Measurements from ENCODE around the gene SLC26A6. TPM values are rescaled to one million over a fixed set of nuclear protein-coding genes. Genes with fewer than 3 reads are reported as not detected.

Gene SLC26A6
- total RNA-seq, 4 donors from 2014 or later, result 13.8 to 26.4 (median 15.9) TPM

DNA sequence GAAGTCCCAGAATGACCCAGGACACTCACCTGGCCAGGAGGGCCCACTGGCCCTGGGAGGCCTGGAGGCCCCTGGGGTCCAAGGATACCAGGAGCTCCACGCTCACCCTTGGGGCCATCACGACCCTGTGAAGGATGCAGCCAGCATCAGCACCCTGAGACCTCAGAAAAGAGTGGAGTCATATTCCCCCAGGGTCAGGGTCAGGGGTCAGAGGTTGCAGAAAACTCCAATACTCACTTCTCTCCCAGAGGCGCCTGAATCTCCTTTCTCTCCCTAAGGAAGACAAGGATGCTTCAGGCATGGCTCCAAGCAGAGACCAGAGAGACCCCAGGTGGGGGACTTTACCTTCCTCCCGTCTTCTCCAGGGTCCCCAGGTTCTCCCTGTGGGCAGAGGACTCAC lies 58.6 kb downstream of the SLC26A6 start:
- Histone ChIP-seq H3K36me3 (peaks cover 0 to 46% (median 0%) of the 10 kb centered on the region in 3 donors), H3K27ac (no peak overlapping the region), H3K9me3 (no peaks in the 10 kb centered on the region), H3K4me1 (no peaks in the 10 kb centered on the region), H3K4me3 (no peak overlapping the region), H3K27me3 (no peaks in the 10 kb centered on the region)
- 78 to 88% methylated on average over 2 to 4 of the region's 4 CpGs for WGBS, 2 donors
- TF ChIP-seq EP300 (IDR thresholded peaks at IDR 0.05) (no peak), POLR2A (IDR thresholded peaks at IDR 0.05) (no peak)
- TF ChIP-seq, protein P1, sequence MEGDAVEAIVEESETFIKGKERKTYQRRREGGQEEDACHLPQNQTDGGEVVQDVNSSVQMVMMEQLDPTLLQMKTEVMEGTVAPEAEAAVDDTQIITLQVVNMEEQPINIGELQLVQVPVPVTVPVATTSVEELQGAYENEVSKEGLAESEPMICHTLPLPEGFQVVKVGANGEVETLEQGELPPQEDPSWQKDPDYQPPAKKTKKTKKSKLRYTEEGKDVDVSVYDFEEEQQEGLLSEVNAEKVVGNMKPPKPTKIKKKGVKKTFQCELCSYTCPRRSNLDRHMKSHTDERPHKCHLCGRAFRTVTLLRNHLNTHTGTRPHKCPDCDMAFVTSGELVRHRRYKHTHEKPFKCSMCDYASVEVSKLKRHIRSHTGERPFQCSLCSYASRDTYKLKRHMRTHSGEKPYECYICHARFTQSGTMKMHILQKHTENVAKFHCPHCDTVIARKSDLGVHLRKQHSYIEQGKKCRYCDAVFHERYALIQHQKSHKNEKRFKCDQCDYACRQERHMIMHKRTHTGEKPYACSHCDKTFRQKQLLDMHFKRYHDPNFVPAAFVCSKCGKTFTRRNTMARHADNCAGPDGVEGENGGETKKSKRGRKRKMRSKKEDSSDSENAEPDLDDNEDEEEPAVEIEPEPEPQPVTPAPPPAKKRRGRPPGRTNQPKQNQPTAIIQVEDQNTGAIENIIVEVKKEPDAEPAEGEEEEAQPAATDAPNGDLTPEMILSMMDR (IDR thresholded peaks at IDR 0.05), result no peak
- DNase-seq (ENCODE audit: low spot score in 2 of 2), result no peak

Small RNA genes lying within 50 kb of the gene (small RNA-seq; reads per million reads assigned to genes)
- gene AC141002.1, result not detected

Other genes starting within 250 kb of the SLC26A6 start
- 100 to 1,000 TPM; 216 to 379 (median 339) TPM for gene PLXNB1, start 205.4 kb downstream of the SLC26A6 start, total RNA-seq
- 10 to 100 TPM; 23.4 to 33.3 (median 29.2) TPM for gene CCDC51, start 195.3 kb downstream of the SLC26A6 start, total RNA-seq
- 100 to 1,000 TPM; 212 to 380 (median 291) TPM for gene TMA7, start 195.2 kb downstream of the SLC26A6 start, total RNA-seq
- 10 to 100 TPM in 2 of 4 donors, 1 to 10 TPM in 2; 7.5 to 10.5 (median 9.3) TPM for gene ATRIP, start 188.7 kb downstream of the SLC26A6 start, total RNA-seq
- gene SHISA5, start 131.3 kb downstream of the SLC26A6 start, total RNA-seq, result 100 to 1,000 TPM in 2 of 4 donors, 10 to 100 TPM in 2; 78.4 to 145 (median 93.9) TPM
- 1 to 10 TPM; 2.2 to 9.0 (median 7.6) TPM for gene PFKFB4, start 78.7 kb downstream of the SLC26A6 start, total RNA-seq
- 1 to 10 TPM in 1 of 4 donors, not detected in 3; 1.5 TPM for gene UCN2, start 71.7 kb downstream of the SLC26A6 start, total RNA-seq
- 10 to 100 TPM in 3 of 4 donors, 1 to 10 TPM in 1; 3.1 to 15.7 (median 15.0) TPM for gene COL7A1, start 40.1 kb downstream of the SLC26A6 start, total RNA-seq
- 100 to 1,000 TPM; 143 to 196 (median 186) TPM for gene UQCRC1, start 25.8 kb downstream of the SLC26A6 start, total RNA-seq
- gene TMEM89, start 13.7 kb downstream of the SLC26A6 start, total RNA-seq, result not detected
- 10 to 100 TPM in 1 of 4 donors, 1 to 10 TPM in 2, under 1 TPM in 1; 0.87 to 13.5 (median 1.5) TPM for gene CELSR3, start 27.4 kb upstream of the SLC26A6 start, total RNA-seq
- 10 to 100 TPM; 32.4 to 88.5 (median 51.8) TPM for gene NCKIPSD, start 50.5 kb upstream of the SLC26A6 start, total RNA-seq
- gene IP6K2, start 81.8 kb upstream of the SLC26A6 start, total RNA-seq, result 100 to 1,000 TPM; 130 to 202 (median 171) TPM
- gene PRKAR2A, start 212.4 kb upstream of the SLC26A6 start, total RNA-seq, result 10 to 100 TPM; 26.9 to 37.5 (median 32.4) TPM

Measured in tibial nerve (tissue), 4 donors.